Endothelial cell (in vitro differentiated cells): Measurements from ENCODE around the gene PF4V1. TPM values are rescaled to one million over a fixed set of nuclear protein-coding genes. Genes with fewer than 3 reads are reported as not detected.

Experiments used
- DNase-seq: peaks from one replicate; pipeline ENCODE4 v3.0.0; 2021; ENCODE audit warnings: low spot score
- H3K27ac Mint-ChIP-seq: one replicate; pipeline ENCODE4 v1.8.0; 2021; ENCODE audit warnings: mixed read lengths, inconsistent platforms; ENCODE audit not compliant: unreplicated experiment
- H3K27me3 Mint-ChIP-seq: one replicate; pipeline ENCODE4 v1.8.0; 2021; ENCODE audit warnings: mild to moderate bottlenecking, moderate library complexity, mixed read lengths, inconsistent platforms; ENCODE audit not compliant: unreplicated experiment
- H3K36me3 Mint-ChIP-seq: one replicate; pipeline ENCODE4 v1.8.0; 2021; ENCODE audit warnings: mild to moderate bottlenecking, low read depth, mixed read lengths, inconsistent platforms; ENCODE audit not compliant: unreplicated experiment
- H3K4me1 Mint-ChIP-seq: one replicate; pipeline ENCODE4 v1.8.0; 2021; ENCODE audit warnings: mild to moderate bottlenecking, mixed read lengths, inconsistent platforms; ENCODE audit not compliant: unreplicated experiment
- H3K4me3 Mint-ChIP-seq: one replicate; pipeline ENCODE4 v1.8.0; 2021; ENCODE audit warnings: mild to moderate bottlenecking, mixed read lengths, inconsistent platforms; ENCODE audit not compliant: unreplicated experiment
- H3K9me3 Mint-ChIP-seq: one replicate; pipeline ENCODE4 v1.8.0; 2021; ENCODE audit warnings: mixed read lengths, inconsistent platforms; ENCODE audit not compliant: unreplicated experiment
- CTCF ChIP-seq: fragments of 200-600 bp; sonication (generic); IDR thresholded peaks from one replicate; pipeline ENCODE4 v1.5.0; 2021; ENCODE audit warnings: antibody characterized with exemption; ENCODE audit not compliant: unreplicated experiment
- total RNA-seq: library from RNA; stranded (reverse); fragmentation: NEBNext Ultra II Directional; extraction: Animal tissue kit (Norgen Biotek cat#: 25700); gene quantifications from one replicate; pipeline ENCODE4 v1.2.1, GENCODE V29; 2021; ENCODE audit not compliant: unreplicated experiment

PF4V1 gene
- total RNA-seq, 1 donor from 2014 or later, result not detected

GRCh38 chr4:73823760-73824159 is 29.3 kb upstream of the PF4V1 start:
- no peaks in the 10 kb centered on the region for H3K4me1 Mint-ChIP-seq

GRCh38 chr4:73828956-73829355 is 24.1 kb upstream of the PF4V1 start:
- TF ChIP-seq CTCF, result no peak
- no peaks in the 10 kb centered on the region for H3K36me3 Mint-ChIP-seq
- H3K27ac Mint-ChIP-seq, result no peak overlapping the region
- H3K9me3 Mint-ChIP-seq, result no peaks in the 10 kb centered on the region
- no peak overlapping the region for H3K4me3 Mint-ChIP-seq
- no peak for DNase-seq
- no peaks in the 10 kb centered on the region for H3K4me1 Mint-ChIP-seq
- no peaks in the 10 kb centered on the region for H3K27me3 Mint-ChIP-seq

More at GRCh38 chr4:73823760-73824159, 29.3 kb upstream of the PF4V1 start:
- Mint-ChIP-seq H3K27me3 (no peaks in the 10 kb centered on the region), H3K27ac (no peak overlapping the region), H3K9me3 (no peaks in the 10 kb centered on the region), H3K4me3 (no peak overlapping the region), H3K36me3 (no peaks in the 10 kb centered on the region)
- no peak for TF ChIP-seq CTCF
- DNase-seq, result no peak

GRCh38 chr4:73831569-73831968 is 21.5 kb upstream of the PF4V1 start:
- no peak for DNase-seq
- H3K4me1 Mint-ChIP-seq, result no peaks in the 10 kb centered on the region
- H3K9me3 Mint-ChIP-seq, result no peaks in the 10 kb centered on the region
- no peaks in the 10 kb centered on the region for H3K27me3 Mint-ChIP-seq
- H3K36me3 Mint-ChIP-seq, result no peaks in the 10 kb centered on the region
- no peak overlapping the region for H3K4me3 Mint-ChIP-seq
- H3K27ac Mint-ChIP-seq, result no peak overlapping the region
- TF ChIP-seq CTCF, result no peak

- no peak overlapping the region for H3K4me3 Mint-ChIP-seq
- no peaks in the 10 kb centered on the region for H3K27me3 Mint-ChIP-seq
- DNase-seq, result no peak
- no peaks in the 10 kb centered on the region for H3K9me3 Mint-ChIP-seq
- no peak overlapping the region for H3K27ac Mint-ChIP-seq
- no peaks in the 10 kb centered on the region for H3K36me3 Mint-ChIP-seq
- no peak for TF ChIP-seq CTCF
- peaks cover 3% of the 10 kb centered on the region for H3K4me1 Mint-ChIP-seq
Observed at GRCh38 chr4:73832651-73833237, 20.4 kb upstream of the PF4V1 start.

GRCh38 chr4:73836373-73837279 is 16.5 kb upstream of the PF4V1 start, which contains the start of gene CXCL6:
Gene CXCL6 (plus strand): TSS chr4:73836678. CDS start chr4:73836751, 73 bp downstream.
- no peak within 1 kb of the TSS for H3K27ac Mint-ChIP-seq
- peaks cover 3% of the 10 kb centered on the region for H3K4me1 Mint-ChIP-seq
- peak; percentile 39 for DNase-seq
- H3K4me3 Mint-ChIP-seq, result peak within 1 kb of the TSS; percentile 86
- no peaks in the 10 kb centered on the region for H3K27me3 Mint-ChIP-seq
- no peak for TF ChIP-seq CTCF
- no peaks in the 10 kb centered on the region for H3K36me3 Mint-ChIP-seq
- H3K9me3 Mint-ChIP-seq, result no peaks in the 10 kb centered on the region
